ENCODE results near the gene TCP10L.

The TCP10L gene

DNA sequence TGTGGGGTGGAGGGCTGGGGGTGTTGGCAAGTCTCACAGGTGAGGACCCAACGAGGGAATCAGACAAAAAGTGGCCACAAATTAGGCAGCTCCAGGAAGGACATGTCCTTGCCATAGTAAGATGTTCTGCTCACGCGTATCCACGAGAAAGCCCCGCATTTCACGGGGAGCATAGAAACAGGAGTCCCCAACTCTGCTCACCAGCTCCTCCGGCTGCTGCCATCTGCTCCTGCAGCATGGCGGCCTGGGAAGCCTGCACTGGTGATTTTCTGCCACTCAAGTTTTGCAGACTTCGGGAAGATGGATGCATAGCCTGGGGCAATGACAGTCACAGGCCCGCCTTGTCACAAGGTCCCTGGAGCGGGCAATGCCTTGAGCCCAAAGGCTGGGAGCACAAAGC, 9.3 kb downstream of the TCP10L start:
- TF ChIP-seq CTCF (conservative IDR thresholded peaks at IDR 0.05; ENCODE audit: low read depth, low read length) = no peak
- DNase-seq (ENCODE audit: low read depth) = no peak
- H3K4me3 ChIP-seq (ENCODE audit: low read depth, low read length) = no peak overlapping the region

GRCh38 chr21:32574946-32575925, 10.1 kb downstream of the TCP10L start:
- no peak overlapping the region for H3K4me3 ChIP-seq (ENCODE audit: low read depth, low read length)
- no peak for DNase-seq (ENCODE audit: low read depth)
- TF ChIP-seq CTCF (conservative IDR thresholded peaks at IDR 0.05; ENCODE audit: low read depth, low read length) = no peak

DNA sequence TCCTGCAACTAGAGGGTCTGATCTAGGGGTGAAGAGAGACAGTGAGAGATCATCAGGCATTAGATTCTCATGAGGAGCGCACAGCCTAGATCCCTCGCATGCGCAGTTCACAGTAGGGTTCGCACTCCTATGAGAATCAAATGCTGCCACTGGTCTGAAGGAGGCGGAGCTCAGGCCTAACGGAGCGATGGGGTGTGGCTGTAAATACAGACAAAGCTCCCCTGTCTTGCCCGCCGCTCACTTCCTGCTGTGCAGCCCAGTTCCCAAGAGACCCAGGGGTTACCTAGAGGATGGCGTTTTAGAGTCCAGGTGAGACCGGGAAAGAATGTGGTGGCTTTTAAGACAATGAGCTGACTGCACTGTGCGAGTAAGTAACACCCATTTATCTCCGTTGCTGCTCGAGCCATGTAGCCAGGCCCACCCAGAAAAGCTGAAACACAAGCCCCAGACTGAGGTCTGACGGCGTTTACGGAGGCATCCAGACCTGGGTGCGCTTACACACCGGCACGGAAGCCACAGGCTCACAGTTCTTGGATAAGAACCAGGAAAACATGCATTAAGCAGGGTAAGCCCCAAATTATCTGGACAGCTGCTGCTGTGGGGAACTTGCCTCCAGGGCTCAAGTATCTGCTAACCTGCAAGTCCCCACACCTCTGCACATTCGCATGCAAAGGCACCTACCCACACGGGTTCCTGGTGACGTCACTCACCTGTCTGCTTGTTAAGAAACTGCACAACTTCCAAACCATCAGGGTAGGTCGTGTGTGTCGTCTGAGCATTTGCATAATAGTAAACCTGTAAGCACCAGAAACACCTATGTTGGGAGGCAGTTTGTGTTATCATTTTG, 12.5 kb downstream of the TCP10L start:
- no peak for DNase-seq (ENCODE audit: low read depth)
- H3K4me3 ChIP-seq (ENCODE audit: low read depth, low read length) = no peak overlapping the region
- no peak for TF ChIP-seq CTCF (conservative IDR thresholded peaks at IDR 0.05; ENCODE audit: low read depth, low read length)

- no peak for TF ChIP-seq CTCF (conservative IDR thresholded peaks at IDR 0.05; ENCODE audit: low read depth, low read length)
- H3K4me3 ChIP-seq (ENCODE audit: low read depth, low read length) = no peak overlapping the region
- no peak for DNase-seq (ENCODE audit: low read depth)
Observed at GRCh38 chr21:32570456-32570855, 14.9 kb downstream of the TCP10L start.

- peak; percentile 95 for TF ChIP-seq CTCF (conservative IDR thresholded peaks at IDR 0.05; ENCODE audit: low read depth, low read length)
- peak; percentile 87 for DNase-seq (ENCODE audit: low read depth)
- H3K4me3 ChIP-seq (ENCODE audit: low read depth, low read length) = peak overlapping the region; percentile 64
Observed at GRCh38 chr21:32569261-32570230, 15.8 kb downstream of the TCP10L start.

DNA sequence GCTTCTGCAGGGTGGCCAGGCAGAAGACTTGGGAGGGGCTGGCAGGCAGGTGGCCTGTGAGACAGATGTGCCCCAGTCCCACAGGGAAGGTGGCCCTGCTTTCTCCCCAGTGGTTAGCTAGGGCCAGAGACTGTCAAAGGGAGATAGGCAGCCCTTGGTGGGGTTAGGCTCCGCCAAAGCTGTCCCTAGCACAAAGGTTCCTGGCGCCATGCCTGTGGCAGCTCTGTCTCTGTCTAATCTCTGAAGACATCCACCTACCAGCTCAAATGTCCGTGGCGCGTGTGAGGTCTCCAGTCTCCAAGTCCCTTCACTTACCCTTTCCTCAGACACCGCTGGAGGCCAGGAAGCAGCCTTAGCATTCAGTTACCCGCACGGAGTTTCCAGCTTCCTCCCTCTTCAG, 17.7 kb downstream of the TCP10L start:
- no peak for DNase-seq (ENCODE audit: low read depth)
- H3K4me3 ChIP-seq (ENCODE audit: low read depth, low read length) = no peak overlapping the region
- TF ChIP-seq CTCF (conservative IDR thresholded peaks at IDR 0.05; ENCODE audit: low read depth, low read length) = no peak
